Pericardium fibroblast (primary cell): ENCODE results near the gene TMEM272. TPM values are rescaled to one million over a fixed set of nuclear protein-coding genes. Genes with fewer than 3 reads are reported as not detected.

ENCODE experiments used
- total RNA-seq: library from RNA; depleted of rRNA; stranded (reverse); fragments of >200 nt; gene quantifications from 2 replicates; pipeline ENCODE4 v1.2.3, GENCODE V29; 2015

The TMEM272 gene, protein sequence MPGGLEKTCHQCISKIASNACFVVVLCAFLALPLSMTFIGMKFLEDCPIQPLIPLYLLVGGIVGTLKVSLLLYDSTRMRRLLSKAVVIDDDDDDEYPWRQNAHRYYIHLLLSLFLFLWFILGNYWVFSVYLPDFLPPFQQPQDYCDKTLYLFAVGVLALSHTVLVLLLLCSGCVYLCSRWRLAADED
- total RNA-seq = not detected in 2 replicates

DNA sequence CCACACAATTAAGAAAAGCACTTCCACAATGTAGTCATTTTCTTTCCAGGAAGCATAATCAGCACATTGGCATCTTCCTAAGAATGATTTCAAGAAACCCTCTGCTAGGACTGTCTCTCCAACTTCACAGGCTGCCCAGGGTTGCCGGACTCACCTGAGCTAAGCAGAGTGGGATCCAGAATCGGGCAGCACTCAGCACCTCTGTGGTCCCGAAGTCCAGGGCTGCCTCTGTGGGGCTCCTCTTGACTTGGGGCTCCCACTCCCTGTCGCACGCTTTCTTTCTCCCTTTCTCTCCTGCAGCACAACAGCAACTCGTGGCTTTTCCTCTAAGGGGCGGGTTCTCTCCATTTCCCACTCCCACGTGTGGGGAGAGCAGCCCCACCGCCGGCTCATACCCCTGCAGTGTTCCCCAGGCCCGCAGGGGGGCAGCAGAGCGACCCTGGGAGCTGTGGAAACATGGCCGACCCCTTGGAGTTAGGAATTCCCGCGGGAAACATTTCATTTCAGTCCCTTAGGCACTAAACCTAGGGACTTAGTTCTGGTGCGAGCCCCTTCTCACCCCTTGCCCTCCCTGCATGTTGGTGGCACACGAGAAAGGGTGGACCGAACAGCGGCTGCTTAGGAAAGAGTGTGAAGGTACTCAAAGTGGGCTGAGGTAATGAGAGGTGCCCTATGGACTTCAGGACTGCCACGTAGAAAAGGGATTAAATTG, at the start of gene TMEM272:
TSS of gene TMEM272 (minus strand) at position 316 of the 712 bp plus-strand sequence. CDS start 6,647 bp downstream, outside the sequence.

DNA sequence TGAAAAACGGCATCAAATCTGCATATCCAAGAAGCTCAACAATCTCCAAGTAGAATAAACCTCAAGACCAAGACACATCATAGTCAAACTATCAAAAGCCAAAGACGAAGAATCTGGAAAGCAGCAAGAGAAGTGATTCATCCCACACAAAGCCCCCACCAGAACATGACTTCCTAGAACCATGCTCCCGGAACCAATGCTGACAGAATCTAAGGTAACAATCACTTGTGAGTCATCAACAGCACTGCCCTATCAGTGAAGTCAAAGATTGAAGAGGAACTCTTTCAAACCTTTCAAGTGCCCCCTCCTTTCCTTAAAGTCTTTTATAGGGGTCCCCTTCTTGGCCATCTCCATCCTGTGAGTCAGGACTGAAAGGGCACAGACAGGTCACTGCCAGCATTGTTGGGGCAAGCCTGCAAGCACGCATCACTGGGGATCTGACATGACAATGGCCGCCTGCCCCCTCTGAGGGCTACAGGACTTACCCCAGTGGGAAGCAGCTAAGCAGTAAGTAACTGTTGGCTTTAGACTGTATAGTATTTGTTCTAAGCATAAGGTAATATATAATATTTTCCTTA, 16.8 kb upstream of the TMEM272 start, which contains the start of gene CCDC70:
TSS of gene CCDC70 (plus strand) at position 247 of the 578 bp plus-strand sequence. CDS start 3,443 bp downstream, outside the sequence.

DNA sequence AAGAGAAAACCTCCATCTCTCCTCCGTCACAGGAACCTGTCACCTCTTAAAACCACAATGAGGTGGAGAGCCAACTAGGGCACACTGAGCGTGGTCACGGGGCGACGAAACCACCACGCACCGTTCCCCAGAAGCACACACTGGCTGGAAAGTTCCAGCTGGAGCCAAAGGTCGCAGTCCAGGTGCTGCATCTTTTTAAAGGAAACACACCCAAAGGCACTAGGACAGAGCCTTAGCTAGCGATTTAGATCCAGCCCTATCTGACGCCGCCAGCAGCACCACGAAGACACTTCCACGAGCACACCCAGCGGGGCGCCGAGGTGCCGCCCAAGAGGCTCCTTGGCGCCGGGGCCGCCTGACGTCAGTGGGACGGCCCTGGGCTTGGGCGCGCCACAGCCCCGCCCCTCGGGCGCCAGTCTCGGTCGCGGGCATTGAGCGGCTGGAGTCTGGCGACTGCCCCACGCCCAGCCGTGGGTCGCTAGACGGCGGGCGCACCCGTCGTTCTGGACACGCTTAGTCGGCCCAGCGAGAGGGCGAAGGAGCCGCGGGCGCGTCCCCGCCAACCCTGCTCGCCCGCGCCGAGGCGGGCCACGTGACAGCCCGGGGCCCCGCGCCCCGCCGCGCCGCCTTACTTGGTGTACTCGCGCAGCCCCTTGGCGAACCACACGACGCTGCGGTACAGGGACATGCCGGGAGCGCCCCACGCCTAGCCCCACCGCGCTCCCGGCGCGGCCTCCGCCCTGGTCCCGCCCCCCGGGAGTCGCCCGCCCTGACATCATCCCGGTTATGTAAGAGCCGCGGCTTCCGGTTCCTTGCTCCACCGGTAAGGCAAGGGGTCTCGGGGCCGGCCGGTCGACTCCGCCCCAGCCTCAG, 41.3 kb downstream of the TMEM272 start, which contains the start of gene DHRS12:
TSS of gene DHRS12 (minus strand) at position 742 of the 873 bp plus-strand sequence. CDS start 4,504 bp downstream, outside the sequence.

Other genes starting within 250 kb of the TMEM272 start
- gene DHRS12, start 41.0 kb downstream of the TMEM272 start, total RNA-seq = 5.7 and 6.1 TPM in 2 replicates
- not detected in 2 replicates for gene CCDC70, start 16.8 kb upstream of the TMEM272 start, total RNA-seq
- gene ATP7B, start 166.3 kb upstream of the TMEM272 start, total RNA-seq = 2.2 and 6.8 TPM in 2 replicates
- 9.9 and 20.5 TPM in 2 replicates for gene ALG11, start 167.2 kb upstream of the TMEM272 start, total RNA-seq
- gene UTP14C, start 179.5 kb upstream of the TMEM272 start, total RNA-seq = 8.6 and 10.7 TPM in 2 replicates